PC-9 (cell line): ENCODE data around the gene RFX2. TPM values are rescaled to one million over a fixed set of nuclear protein-coding genes. Genes with fewer than 3 reads are reported as not detected.

Experiments used
- BruUV-seq: library from RNA; stranded (reverse); fragments of 400-500 nt; replicated peaks from 2 replicates; lab custom pipeline; 2021; lab: Mats Ljungman, UMichigan
- CTCF ChIA-PET: fragments of 300-600 bp; sonication (Branson Sonifier 250); formaldehyde crosslinking; loops from one replicate; lab custom pipeline; 2022; ENCODE audit warnings: antibody characterized with exemption; lab: Charles Lee
- POLR2A ChIA-PET: fragments of 300-600 bp; sonication (Branson Sonifier 250); formaldehyde crosslinking; loops from one replicate; lab custom pipeline; 2022; ENCODE audit warnings: antibody characterized with exemption; ENCODE audit not compliant: unreplicated experiment; lab: Charles Lee
- DNase-seq, 2 experiments: peaks; one replicate each; pipeline versions ENCODE4 v3.0.0 to v3.0.0-alpha.2; 2015 to 2022; ENCODE audit warnings: mixed read lengths in 1 of 2
- H2AFZ ChIP-seq: fragments of 200-600 bp; sonication (generic); 2 replicates; pipeline ENCODE4 v1.8.1; 2017; ENCODE audit warnings: antibody characterized with exemption
- H3F3A ChIP-seq: fragments of 200-600 bp; sonication (generic); 2 replicates; pipeline ENCODE4 v1.8.1; 2017; ENCODE audit warnings: antibody characterized with exemption, mild to moderate bottlenecking, low read depth; ENCODE audit not compliant: insufficient read depth
- H3K27ac ChIP-seq: fragments of 200-600 bp; sonication (generic); 2 replicates; pipeline ENCODE4 v1.6.1; 2016; ENCODE audit warnings: mixed run types
- H3K27me3 ChIP-seq: fragments of 200-600 bp; sonication (generic); 2 replicates; pipeline ENCODE4 v1.6.1; 2016; ENCODE audit warnings: low read depth, mixed run types; ENCODE audit not compliant: insufficient read depth
- H3K36me3 ChIP-seq: fragments of 200-600 bp; sonication (generic); 2 replicates; pipeline ENCODE4 v1.6.1; 2016; ENCODE audit warnings: low read depth, mixed run types
- H3K4me1 ChIP-seq: fragments of 200-600 bp; sonication (generic); replicated peaks from 2 replicates; pipeline ENCODE4 v1.6.1; 2016; ENCODE audit warnings: mixed run types; ENCODE audit not compliant: insufficient read depth
- H3K4me2 ChIP-seq: fragments of 200-600 bp; sonication (generic); 2 replicates; pipeline ENCODE4 v1.6.1; 2017; ENCODE audit warnings: mixed run types
- H3K4me3 ChIP-seq: fragments of 200-600 bp; sonication (generic); 2 replicates; pipeline ENCODE4 v1.6.1; 2016; ENCODE audit warnings: mixed run types
- H3K79me2 ChIP-seq: fragments of 200-600 bp; sonication (generic); 2 replicates; pipeline ENCODE4 v1.6.1; 2017; ENCODE audit warnings: low read depth, mixed run types
- H3K9me2 ChIP-seq: fragments of 200-600 bp; sonication (generic); 2 replicates; pipeline ENCODE4 v1.8.1; 2017; ENCODE audit warnings: mild to moderate bottlenecking; ENCODE audit not compliant: insufficient read depth
- H3K9me3 ChIP-seq: fragments of 200-600 bp; sonication (generic); 2 replicates; pipeline ENCODE4 v1.8.1; 2016; ENCODE audit warnings: low read depth; ENCODE audit not compliant: insufficient read depth
- H4K20me1 ChIP-seq: fragments of 200-600 bp; sonication (generic); 2 replicates; pipeline ENCODE4 v1.8.1; 2017; ENCODE audit not compliant: insufficient read depth
- EZH2 ChIP-seq: fragments of 200-600 bp; sonication (generic); IDR thresholded peaks from 2 replicates; pipeline ENCODE4 v1.8.0; 2017; ENCODE audit warnings: antibody characterized with exemption, low read depth
- intact Hi-C: fragments of 100-400 bp; cut with micrococcal nuclease; formaldehyde crosslinking; loops from one replicate; pipeline ENCODE4 v1.10.0; 2022; ENCODE audit not compliant: unreplicated experiment
- total RNA-seq: library from RNA; stranded (reverse); gene quantifications from 2 replicates; pipeline ENCODE4 v1.2.3, GENCODE V29; 2021
- TF ChIP-seq, protein P1 (sequence below): fragments of 200-600 bp; sonication (generic); conservative IDR thresholded peaks from 2 replicates; pipeline ENCODE4 v1.6.1; 2017; ENCODE audit warnings: mixed run types, antibody characterized with exemption, mild to moderate bottlenecking, moderate library complexity

RFX2 gene
- total RNA-seq, 1 experiment from 2014 or later = 11.6 TPM

DNA sequence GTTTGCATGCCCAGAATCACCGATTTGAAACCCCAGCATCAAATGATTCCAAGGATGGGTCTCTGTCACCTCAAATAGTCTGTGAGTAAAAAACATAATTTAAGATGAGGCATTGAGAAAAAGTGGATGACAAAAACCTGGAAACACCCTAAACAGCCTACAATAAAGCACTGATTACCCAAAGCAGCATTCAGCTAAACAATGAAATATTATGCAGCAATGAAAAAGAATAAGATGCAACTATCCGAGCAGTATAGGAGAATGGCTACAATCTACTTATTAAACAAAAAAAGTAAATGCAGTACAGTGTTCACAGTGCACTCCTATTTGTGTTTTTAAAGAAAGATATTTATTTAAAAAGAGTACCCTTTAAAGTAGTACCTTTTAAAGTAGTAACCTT, 7.7 kb upstream of the RFX2 start:
- Histone ChIP-seq H3K27ac (no peak overlapping the region), H3K36me3 (no peaks in the 10 kb centered on the region), H3K9me3 (no peaks in the 10 kb centered on the region), H3K9me2 (no peaks in the 10 kb centered on the region), H3K4me1 (no peaks in the 10 kb centered on the region), H3K4me2 (no peak overlapping the region), H3K27me3 (no peaks in the 10 kb centered on the region), H3F3A (no peaks in the 10 kb centered on the region; the same call in 1 of the 2 replicates), H4K20me1 (no peaks in the 10 kb centered on the region), H2AFZ (no peak overlapping the region), H3K79me2 (no peaks in the 10 kb centered on the region), H3K4me3 (no peak overlapping the region)
- POLR2A ChIA-PET = no interaction called here
- CTCF ChIA-PET = no interaction called here
- intact Hi-C loops = no loop called here
- TF ChIP-seq, protein P1, sequence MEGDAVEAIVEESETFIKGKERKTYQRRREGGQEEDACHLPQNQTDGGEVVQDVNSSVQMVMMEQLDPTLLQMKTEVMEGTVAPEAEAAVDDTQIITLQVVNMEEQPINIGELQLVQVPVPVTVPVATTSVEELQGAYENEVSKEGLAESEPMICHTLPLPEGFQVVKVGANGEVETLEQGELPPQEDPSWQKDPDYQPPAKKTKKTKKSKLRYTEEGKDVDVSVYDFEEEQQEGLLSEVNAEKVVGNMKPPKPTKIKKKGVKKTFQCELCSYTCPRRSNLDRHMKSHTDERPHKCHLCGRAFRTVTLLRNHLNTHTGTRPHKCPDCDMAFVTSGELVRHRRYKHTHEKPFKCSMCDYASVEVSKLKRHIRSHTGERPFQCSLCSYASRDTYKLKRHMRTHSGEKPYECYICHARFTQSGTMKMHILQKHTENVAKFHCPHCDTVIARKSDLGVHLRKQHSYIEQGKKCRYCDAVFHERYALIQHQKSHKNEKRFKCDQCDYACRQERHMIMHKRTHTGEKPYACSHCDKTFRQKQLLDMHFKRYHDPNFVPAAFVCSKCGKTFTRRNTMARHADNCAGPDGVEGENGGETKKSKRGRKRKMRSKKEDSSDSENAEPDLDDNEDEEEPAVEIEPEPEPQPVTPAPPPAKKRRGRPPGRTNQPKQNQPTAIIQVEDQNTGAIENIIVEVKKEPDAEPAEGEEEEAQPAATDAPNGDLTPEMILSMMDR = no peak
- no peak for TF ChIP-seq EZH2
- no peak for DNase-seq
- BruUV-seq = no TSS peak

DNA sequence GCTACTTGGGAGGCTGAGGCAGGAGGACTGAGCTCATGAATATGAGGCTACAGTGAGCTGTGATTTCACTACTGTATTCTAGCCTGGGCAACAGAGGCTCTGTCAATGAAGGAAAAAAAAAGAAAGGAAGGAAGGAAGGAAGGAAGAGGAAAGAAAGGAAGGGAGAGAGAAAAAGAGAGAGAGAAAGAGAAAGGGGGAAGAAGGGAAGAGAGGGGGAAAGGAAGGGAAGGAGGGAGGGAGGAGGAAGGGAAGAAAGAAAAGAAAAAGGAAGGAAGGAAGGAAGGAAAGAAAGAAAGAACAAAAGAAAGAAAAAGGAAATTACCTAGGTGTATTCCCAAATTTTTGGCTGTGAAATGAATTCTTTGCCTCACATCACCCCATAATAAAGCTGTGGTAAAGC, 7.2 kb upstream of the RFX2 start:
- H3K27me3 ChIP-seq = no peaks in the 10 kb centered on the region
- intact Hi-C loops = no loop called here
- no peak for DNase-seq
- no peak overlapping the region for H2AFZ ChIP-seq
- CTCF ChIA-PET = no interaction called here
- no peaks in the 10 kb centered on the region for H3K9me2 ChIP-seq
- H4K20me1 ChIP-seq = no peaks in the 10 kb centered on the region
- no peaks in the 10 kb centered on the region; the same call in 1 of the 2 replicates for H3F3A ChIP-seq
- no peaks in the 10 kb centered on the region for H3K79me2 ChIP-seq
- no peaks in the 10 kb centered on the region for H3K9me3 ChIP-seq
- no peak overlapping the region for H3K4me3 ChIP-seq
- H3K27ac ChIP-seq = no peak overlapping the region
- POLR2A ChIA-PET = no interaction called here
- no peaks in the 10 kb centered on the region for H3K36me3 ChIP-seq
- BruUV-seq = no TSS peak
- no peak overlapping the region for H3K4me2 ChIP-seq
- TF ChIP-seq EZH2 = no peak
- TF ChIP-seq, protein P1 = no peak
- no peaks in the 10 kb centered on the region for H3K4me1 ChIP-seq

DNA sequence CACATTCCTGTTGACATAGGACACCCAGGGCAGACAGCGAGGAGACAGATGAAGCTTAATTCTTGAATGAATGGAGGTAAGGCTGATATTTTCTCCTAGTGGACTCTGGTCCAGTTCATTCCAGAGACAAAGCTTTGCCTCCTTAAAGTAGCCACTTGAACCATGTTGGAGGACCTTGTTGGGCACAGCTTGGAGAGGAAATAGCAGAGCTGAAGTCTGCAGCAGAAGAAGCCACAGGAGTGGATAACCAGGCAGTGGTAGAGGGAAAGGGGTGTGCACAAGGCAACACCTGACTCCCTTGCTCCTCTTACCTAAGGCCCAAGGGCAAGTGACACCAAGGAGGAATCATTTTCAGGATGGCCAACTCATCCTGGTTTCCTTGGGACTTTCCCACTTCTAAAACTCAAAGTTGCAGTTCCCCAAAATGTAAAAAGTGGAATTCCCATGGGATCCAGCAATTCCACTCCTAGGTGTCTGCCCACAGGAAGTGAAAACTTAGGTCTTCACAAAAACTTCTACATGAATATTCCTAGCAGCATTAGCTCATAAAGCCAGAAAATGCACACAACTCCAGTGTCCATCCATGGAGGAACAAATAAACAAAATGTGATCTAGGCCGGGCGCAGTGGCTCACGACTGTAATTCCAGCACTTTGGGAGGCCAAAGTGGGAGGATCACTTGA, 6.6 kb upstream of the RFX2 start:
- ChIA-PET POLR2A (no interaction called here), CTCF (no interaction called here)
- H3F3A ChIP-seq = no peaks in the 10 kb centered on the region; the same call in 1 of the 2 replicates
- H3K36me3 ChIP-seq = no peaks in the 10 kb centered on the region
- H3K9me3 ChIP-seq = no peaks in the 10 kb centered on the region
- intact Hi-C loops = no loop called here
- no peak overlapping the region for H2AFZ ChIP-seq
- DNase-seq = no peak
- no peak overlapping the region for H3K4me3 ChIP-seq
- H3K27me3 ChIP-seq = no peaks in the 10 kb centered on the region
- TF ChIP-seq, protein P1 = no peak
- no peak for TF ChIP-seq EZH2
- no peak overlapping the region for H3K4me2 ChIP-seq
- H3K79me2 ChIP-seq = no peaks in the 10 kb centered on the region
- no TSS peak for BruUV-seq
- H3K9me2 ChIP-seq = no peaks in the 10 kb centered on the region
- no peak overlapping the region for H3K27ac ChIP-seq
- H3K4me1 ChIP-seq = no peaks in the 10 kb centered on the region
- no peaks in the 10 kb centered on the region for H4K20me1 ChIP-seq
